HCT116 (cell line): ENCODE measurements around the gene KRTAP13-4. TPM values are rescaled to one million over a fixed set of nuclear protein-coding genes. Genes with fewer than 3 reads are reported as not detected.

Source experiments
- ATAC-seq: fragments of 200-7000 bp; cut with Tn5 transposase; 2 replicates; pipeline ENCODE4 v1.9.1; 2020; ENCODE audit warnings: mild to moderate bottlenecking, moderate library complexity
- BruUV-seq: library from RNA; stranded (reverse); fragments of 400-500 nt; replicated peaks from 2 replicates; lab custom pipeline; 2021; lab: Mats Ljungman, UMichigan
- CTCF ChIA-PET: fragments of 300-600 bp; sonication (Branson Sonifier 250); formaldehyde crosslinking; loops from one replicate; lab custom pipeline; 2021; ENCODE audit warnings: antibody characterized with exemption; lab: Charles Lee
- POLR2A ChIA-PET: fragments of 300-600, 350-600 bp; sonication (Branson Sonifier 250); formaldehyde crosslinking; loops from one replicate; lab custom pipeline; 2021; ENCODE audit warnings: antibody characterized with exemption; lab: Charles Lee
- RAD21 ChIA-PET, 2 experiments: fragments of 300-600 bp; sonication (Branson Sonifier 250); formaldehyde crosslinking; loops; one replicate each; lab custom pipeline; 2023; ENCODE audit warnings: low total read pairs in 2 of 2; ENCODE audit not compliant: uncharacterized antibody in 2 of 2, unreplicated experiment in 2 of 2, low non-redundant PET in 1 of 2; lab: Charles Lee
- DNase-seq: peaks from one replicate; pipeline ENCODE4 v3.0.0-alpha.2; 2010; ENCODE audit warnings: low read depth, low spot score
- H2AFZ ChIP-seq: fragments of 200-600 bp; shearing (Covaris generic), sonication (generic); 2 replicates; pipeline ENCODE4 v1.6.1; 2017; ENCODE audit warnings: low read depth, mixed run types, mixed read lengths, antibody characterized with exemption, low read length; ENCODE audit not compliant: poor library complexity, severe bottlenecking
- H3K27ac ChIP-seq: 2 replicates; pipeline ENCODE4 v1.5.1; 2012; ENCODE audit warnings: low read depth, low read length
- H3K27me3 ChIP-seq: fragments of 200-600 bp; sonication (generic); 2 replicates; pipeline ENCODE4 v1.6.1; 2016; ENCODE audit warnings: mixed run types, low read length, mixed read lengths; ENCODE audit not compliant: insufficient read depth
- H3K36me3 ChIP-seq, 2 experiments: fragments of 200-500 bp in 1 of 2; fragments of 200-600 bp in 1 of 2; sonication (Bioruptor generic) in 1 of 2; sonication (generic) in 1 of 2; 2 replicates each; pipeline versions ENCODE4 v1.5.1 to v1.6.1; 2014 to 2016; ENCODE audit warnings: low read length in 2 of 2, inconsistent platforms in 1 of 2, mixed read lengths in 1 of 2, mixed run types in 1 of 2; ENCODE audit not compliant: insufficient read depth in 2 of 2, control insufficient read depth in 1 of 2
- H3K4me1 ChIP-seq, 2 experiments: fragments of 200-600 bp in 1 of 2; sonication (generic) in 1 of 2; 2 replicates each; pipeline versions ENCODE4 v1.5.1 to v1.6.1; 2012 to 2017; ENCODE audit warnings: low read length in 2 of 2, inconsistent platforms in 1 of 2, mild to moderate bottlenecking in 1 of 2, mixed read lengths in 1 of 2, mixed run types in 1 of 2, moderate library complexity in 1 of 2; ENCODE audit not compliant: insufficient read depth in 2 of 2, control insufficient read depth in 1 of 2
- H3K4me2 ChIP-seq: fragments of 200-600 bp; sonication (generic); 2 replicates; pipeline ENCODE4 v1.6.1; 2017; ENCODE audit warnings: mixed run types, low read length, mixed read lengths
- H3K4me3 ChIP-seq, 2 experiments: fragments of 200-600 bp in 1 of 2; sonication (generic) in 1 of 2; replicated peaks in 1 of 2; 2 replicates each; pipeline ENCODE4 v1.5.1; 2011 to 2016; ENCODE audit warnings: low read length in 2 of 2, control low read depth in 1 of 2, low read depth in 1 of 2, mild to moderate bottlenecking in 1 of 2, mixed read lengths in 1 of 2, mixed run types in 1 of 2
- H3K79me2 ChIP-seq: fragments of 200-600 bp; sonication (generic); 2 replicates; pipeline ENCODE4 v1.6.1; 2017; ENCODE audit warnings: mild to moderate bottlenecking, mixed run types, low read length, moderate library complexity, mixed read lengths; ENCODE audit not compliant: insufficient read depth
- H3K9ac ChIP-seq: fragments of 200-600 bp; sonication (generic); 2 replicates; pipeline ENCODE4 v1.6.1; 2016; ENCODE audit warnings: low read length, mixed read lengths
- H3K9me2 ChIP-seq: fragments of 200-600 bp; sonication (generic), shearing (Covaris generic); 2 replicates; pipeline ENCODE4 v1.6.1; 2017; ENCODE audit warnings: mixed run types, mild to moderate bottlenecking, moderate library complexity; ENCODE audit not compliant: insufficient read depth
- H3K9me3 ChIP-seq, 2 experiments: fragments of 200-500 bp in 1 of 2; fragments of 200-600 bp in 1 of 2; sonication (Bioruptor generic) in 1 of 2; sonication (generic) in 1 of 2; 2 replicates each; pipeline ENCODE4 v1.6.1; 2014 to 2017; ENCODE audit warnings: low read length in 2 of 2, mixed read lengths in 2 of 2, inconsistent platforms in 1 of 2, low read depth in 1 of 2, mild to moderate bottlenecking in 1 of 2, mixed run types in 1 of 2, moderate library complexity in 1 of 2; ENCODE audit not compliant: control insufficient read depth in 1 of 2, insufficient read depth in 1 of 2
- H4K20me1 ChIP-seq: fragments of 200-600 bp; sonication (generic), shearing (Covaris generic); 2 replicates; pipeline ENCODE4 v1.6.1; 2017; ENCODE audit warnings: mixed run types, mild to moderate bottlenecking, moderate library complexity; ENCODE audit not compliant: insufficient read depth
- CBX3 ChIP-seq: IDR thresholded peaks from 2 replicates; pipeline ENCODE4 v1.6.1; 2012; ENCODE audit warnings: low read depth
- CEBPB ChIP-seq: IDR thresholded peaks from 2 replicates; pipeline ENCODE4 v1.6.1; 2012; ENCODE audit warnings: low read depth
- CTCF ChIP-seq, 3 experiments: fragments of 200-600 bp in 1 of 3; sonication (generic) in 1 of 3; IDR thresholded peaks in 2 of 3; conservative IDR thresholded peaks in 1 of 3; 2 replicates each; pipeline ENCODE4 v1.5.1; 2012 to 2017; ENCODE audit warnings: low read depth in 2 of 3, low read length in 2 of 3, antibody characterized with exemption in 1 of 3, borderline replicate concordance in 1 of 3, control low read depth in 1 of 3, mild to moderate bottlenecking in 1 of 3, mixed read lengths in 1 of 3, mixed run types in 1 of 3, moderate library complexity in 1 of 3; ENCODE audit not compliant: insufficient read depth in 1 of 3
- EZH2phosphoT487 ChIP-seq: fragments of 200-600 bp; IDR thresholded peaks from 2 replicates; pipeline ENCODE4 v1.6.1; 2018; ENCODE audit warnings: antibody characterized with exemption, borderline replicate concordance
- JUND ChIP-seq: IDR thresholded peaks from 2 replicates; pipeline ENCODE4 v1.6.1; 2012
- MAX ChIP-seq: IDR thresholded peaks from 2 replicates; pipeline ENCODE4 v1.6.1; 2012
- POLR2A ChIP-seq: IDR thresholded peaks from 2 replicates; pipeline ENCODE4 v1.7.0; 2011; ENCODE audit warnings: borderline replicate concordance; ENCODE audit not compliant: insufficient read depth, insufficient read length; ENCODE audit errors: extremely low read depth
- POLR2AphosphoS5 ChIP-seq: IDR thresholded peaks from 2 replicates; pipeline ENCODE4 v1.6.1; 2011; ENCODE audit warnings: mild to moderate bottlenecking, low read depth, low read length, moderate library complexity
- RAD21 ChIP-seq: IDR thresholded peaks from 2 replicates; pipeline ENCODE4 v1.6.1; 2012; ENCODE audit warnings: low read depth, mild to moderate bottlenecking
- SIN3A ChIP-seq: IDR thresholded peaks from 2 replicates; pipeline ENCODE4 v1.6.1; 2012; ENCODE audit warnings: low read depth
- SRF ChIP-seq: IDR thresholded peaks from 2 replicates; pipeline ENCODE4 v1.6.1; 2012; ENCODE audit warnings: low read depth
- TCF7L2 ChIP-seq: IDR thresholded peaks from 2 replicates; pipeline ENCODE4 v1.7.0; 2011; ENCODE audit warnings: borderline replicate concordance, inconsistent platforms; ENCODE audit not compliant: insufficient read depth, insufficient read length; ENCODE audit errors: extremely low read depth
- intact Hi-C: fragments of 100-400 bp; cut with micrococcal nuclease; formaldehyde crosslinking; loops from 2 replicates; pipeline ENCODE4 v1.10.0; 2022
- total RNA-seq: library from RNA; stranded (reverse); gene quantifications from one replicate; pipeline ENCODE4 v1.2.1, GENCODE V29; 2021; ENCODE audit not compliant: unreplicated experiment
- TF ChIP-seq, protein P1 (sequence below): IDR thresholded peaks from 2 replicates; pipeline ENCODE4 v1.6.1; 2011; ENCODE audit warnings: mild to moderate bottlenecking, low read length, moderate library complexity; ENCODE audit not compliant: insufficient replicate concordance; ENCODE audit errors: extremely low read depth

Gene KRTAP13-4
- total RNA-seq, 1 experiment from 2014 or later: not detected

DNA sequence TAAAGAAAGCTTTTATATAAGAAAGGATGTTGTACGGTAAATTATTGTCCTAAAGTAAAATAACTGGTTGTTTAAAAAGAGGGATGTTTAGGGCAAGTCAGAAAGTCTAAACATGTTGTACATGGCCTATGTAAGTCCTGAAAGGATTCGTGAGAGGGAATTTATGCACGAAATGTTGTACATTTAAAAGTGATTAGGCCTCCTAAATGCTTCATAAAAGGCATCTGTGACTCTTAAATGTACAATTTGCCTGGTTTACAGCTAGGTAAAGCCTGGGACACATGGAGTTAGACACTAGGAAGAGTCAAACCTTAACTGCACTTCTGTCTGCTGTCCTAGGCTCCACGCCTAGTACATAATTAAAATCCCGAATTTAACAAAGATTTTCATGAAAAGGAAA, 14.0 kb upstream of the KRTAP13-4 start:
- RAD21 ChIA-PET: no interaction called here
- no peak for DNase-seq
- H3K27me3 ChIP-seq: no peaks in the 10 kb centered on the region
- no peak overlapping the region for H2AFZ ChIP-seq
- no peaks in the 10 kb centered on the region for H3K4me1 ChIP-seq
- H3K9me3 ChIP-seq: peaks cover 6 to 14% of the 10 kb centered on the region in 2 experiments; a peak in 2 of 4 replicates
- H3K36me3 ChIP-seq: no peaks in the 10 kb centered on the region
- CTCF ChIA-PET: no interaction called here
- no peaks in the 10 kb centered on the region for H3K79me2 ChIP-seq
- no TSS peak for BruUV-seq
- no peaks in the 10 kb centered on the region for H4K20me1 ChIP-seq
- H3K27ac ChIP-seq: no peak overlapping the region
- no peaks in the 10 kb centered on the region for H3K9me2 ChIP-seq
- H3K4me2 ChIP-seq: no peak overlapping the region
- H3K4me3 ChIP-seq: no peak overlapping the region
- H3K9ac ChIP-seq: no peak overlapping the region
- no peak for ATAC-seq
- TF ChIP-seq CEBPB (no peak), MAX (no peak), RAD21 (no peak), CBX3 (no peak), POLR2A (no peak), POLR2AphosphoS5 (no peak), JUND (no peak), SIN3A (no peak), TCF7L2 (no peak), EZH2phosphoT487 (no peak), CTCF (IDR thresholded peaks at IDR 0.05 in 2 of 3, conservative IDR thresholded peaks at IDR 0.05 in 1 of 3; ENCODE audit: borderline replicate concordance in 1 of 3, insufficient read depth in 1 of 3, low read depth in 2 of 3, low read length in 2 of 3) (no peak), SRF (no peak)
- TF ChIP-seq, protein P1, sequence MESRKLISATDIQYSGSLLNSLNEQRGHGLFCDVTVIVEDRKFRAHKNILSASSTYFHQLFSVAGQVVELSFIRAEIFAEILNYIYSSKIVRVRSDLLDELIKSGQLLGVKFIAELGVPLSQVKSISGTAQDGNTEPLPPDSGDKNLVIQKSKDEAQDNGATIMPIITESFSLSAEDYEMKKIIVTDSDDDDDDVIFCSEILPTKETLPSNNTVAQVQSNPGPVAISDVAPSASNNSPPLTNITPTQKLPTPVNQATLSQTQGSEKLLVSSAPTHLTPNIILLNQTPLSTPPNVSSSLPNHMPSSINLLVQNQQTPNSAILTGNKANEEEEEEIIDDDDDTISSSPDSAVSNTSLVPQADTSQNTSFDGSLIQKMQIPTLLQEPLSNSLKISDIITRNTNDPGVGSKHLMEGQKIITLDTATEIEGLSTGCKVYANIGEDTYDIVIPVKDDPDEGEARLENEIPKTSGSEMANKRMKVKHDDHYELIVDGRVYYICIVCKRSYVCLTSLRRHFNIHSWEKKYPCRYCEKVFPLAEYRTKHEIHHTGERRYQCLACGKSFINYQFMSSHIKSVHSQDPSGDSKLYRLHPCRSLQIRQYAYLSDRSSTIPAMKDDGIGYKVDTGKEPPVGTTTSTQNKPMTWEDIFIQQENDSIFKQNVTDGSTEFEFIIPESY: no peak
- intact Hi-C loops: no loop called here
- POLR2A ChIA-PET: no interaction called here
